ENCODE data around the gene DYNC1I1.

DNA sequence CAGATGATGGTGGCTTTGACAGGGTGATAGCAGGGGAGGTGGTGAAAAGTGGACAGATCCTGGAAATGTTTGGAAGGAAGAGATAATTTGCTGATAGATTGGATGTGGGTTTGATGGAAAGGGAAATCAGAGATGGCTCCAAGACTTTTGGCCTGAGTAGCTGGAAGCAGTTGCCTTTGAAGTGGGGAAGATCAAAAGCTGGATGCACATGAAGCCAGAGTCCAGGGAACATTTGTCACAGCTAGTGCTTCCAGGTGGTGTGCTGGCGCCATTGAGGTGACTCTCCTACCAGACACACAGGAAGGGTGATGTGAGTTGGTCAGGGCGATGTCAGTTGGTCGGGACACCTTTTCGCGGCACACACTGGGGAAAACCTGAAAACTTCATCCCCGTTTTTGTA, 15.9 kb downstream of the DYNC1I1 start:
- TF ChIP-seq, protein P1, sequence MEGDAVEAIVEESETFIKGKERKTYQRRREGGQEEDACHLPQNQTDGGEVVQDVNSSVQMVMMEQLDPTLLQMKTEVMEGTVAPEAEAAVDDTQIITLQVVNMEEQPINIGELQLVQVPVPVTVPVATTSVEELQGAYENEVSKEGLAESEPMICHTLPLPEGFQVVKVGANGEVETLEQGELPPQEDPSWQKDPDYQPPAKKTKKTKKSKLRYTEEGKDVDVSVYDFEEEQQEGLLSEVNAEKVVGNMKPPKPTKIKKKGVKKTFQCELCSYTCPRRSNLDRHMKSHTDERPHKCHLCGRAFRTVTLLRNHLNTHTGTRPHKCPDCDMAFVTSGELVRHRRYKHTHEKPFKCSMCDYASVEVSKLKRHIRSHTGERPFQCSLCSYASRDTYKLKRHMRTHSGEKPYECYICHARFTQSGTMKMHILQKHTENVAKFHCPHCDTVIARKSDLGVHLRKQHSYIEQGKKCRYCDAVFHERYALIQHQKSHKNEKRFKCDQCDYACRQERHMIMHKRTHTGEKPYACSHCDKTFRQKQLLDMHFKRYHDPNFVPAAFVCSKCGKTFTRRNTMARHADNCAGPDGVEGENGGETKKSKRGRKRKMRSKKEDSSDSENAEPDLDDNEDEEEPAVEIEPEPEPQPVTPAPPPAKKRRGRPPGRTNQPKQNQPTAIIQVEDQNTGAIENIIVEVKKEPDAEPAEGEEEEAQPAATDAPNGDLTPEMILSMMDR (IDR thresholded peaks at IDR 0.05), result no peak
- TF ChIP-seq EP300 (IDR thresholded peaks at IDR 0.05), result no peak
- no peak for TF ChIP-seq POLR2A (IDR thresholded peaks at IDR 0.05)
- no peak for TF ChIP-seq POLR2AphosphoS5 (IDR thresholded peaks at IDR 0.05)

Data from upper lobe of left lung (tissue), 4 donors.